HG02678 (cell line): ENCODE data around the gene RAB30.

ENCODE experiments used
- ATAC-seq: cut with Tn5 transposase; IDR thresholded peaks from one replicate; pipeline ENCODE4 v1.9.1; 2021; ENCODE audit warnings: mild to moderate bottlenecking, moderate library complexity; ENCODE audit not compliant: unreplicated experiment

The RAB30 gene

DNA sequence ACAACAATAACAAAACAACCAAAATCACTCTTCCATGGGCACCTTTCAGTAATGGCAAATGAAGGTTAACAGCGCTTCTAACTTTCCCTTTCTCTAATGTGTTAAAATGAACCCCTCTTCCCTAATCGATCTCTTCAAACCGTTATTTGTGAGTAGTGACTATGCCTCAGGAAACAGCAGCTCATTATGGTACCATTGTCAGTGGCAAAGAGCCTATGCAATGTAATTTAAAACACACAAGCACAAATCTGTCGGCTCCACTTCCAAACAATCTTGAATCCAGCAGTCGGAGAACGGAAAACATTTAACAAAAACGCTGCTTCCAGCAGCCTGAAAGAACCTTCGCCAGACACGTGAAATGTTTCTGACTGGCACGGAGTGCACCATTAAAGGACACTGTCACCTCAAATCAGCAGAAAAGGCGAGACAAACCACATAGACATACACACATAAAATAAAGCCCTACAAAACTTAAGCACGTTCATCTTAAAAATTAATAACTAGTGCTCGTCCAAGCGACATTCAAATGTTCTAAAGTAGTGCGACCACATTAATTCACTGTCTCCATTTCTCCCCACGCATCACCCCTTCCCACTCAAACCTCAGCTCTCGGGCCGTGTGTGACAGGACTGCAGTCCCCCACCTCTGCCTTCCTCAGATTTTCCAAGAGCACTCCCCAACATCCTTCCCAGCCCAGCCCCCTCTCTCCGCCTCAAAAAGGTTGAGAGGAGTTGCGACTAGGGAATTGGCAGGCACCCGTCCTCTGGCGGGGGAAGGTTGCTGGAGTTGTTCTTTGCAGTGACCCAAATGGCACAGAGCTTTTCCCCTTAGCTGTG lies 748 bp downstream of the RAB30 start:
- no peak for ATAC-seq

GRCh38 chr11:83070044-83070701 lies 1.5 kb downstream of the RAB30 start:
- ATAC-seq, result no peak

DNA sequence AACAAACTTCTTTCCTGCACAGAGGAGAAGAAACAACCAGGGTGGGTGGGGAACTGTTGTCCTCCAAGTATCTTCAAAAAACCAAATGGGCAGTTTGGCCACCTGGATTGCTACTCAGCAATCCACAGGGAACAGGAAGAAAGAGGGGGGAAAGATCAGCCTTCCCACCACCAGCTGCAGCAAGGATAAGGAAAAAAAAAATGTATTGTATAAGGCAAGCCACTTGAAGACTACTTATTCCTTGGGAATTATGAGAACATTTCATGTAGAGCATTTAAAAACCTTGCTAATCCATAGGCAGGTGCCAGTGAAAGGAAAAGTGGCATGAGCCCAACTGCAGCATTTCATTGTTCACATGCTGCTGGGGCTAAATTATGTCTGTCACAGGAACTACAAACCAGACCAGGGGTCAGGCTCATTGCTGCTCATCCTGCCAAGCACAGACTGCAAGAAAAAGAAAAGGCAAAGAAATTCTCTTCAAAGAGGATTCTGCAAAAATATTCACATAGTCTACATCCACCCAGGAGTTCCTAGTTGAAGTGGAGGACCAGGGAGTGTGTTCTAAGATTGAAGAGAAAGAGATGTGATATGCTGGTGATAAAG lies 2.2 kb downstream of the RAB30 start:
- ATAC-seq, result no peak

DNA sequence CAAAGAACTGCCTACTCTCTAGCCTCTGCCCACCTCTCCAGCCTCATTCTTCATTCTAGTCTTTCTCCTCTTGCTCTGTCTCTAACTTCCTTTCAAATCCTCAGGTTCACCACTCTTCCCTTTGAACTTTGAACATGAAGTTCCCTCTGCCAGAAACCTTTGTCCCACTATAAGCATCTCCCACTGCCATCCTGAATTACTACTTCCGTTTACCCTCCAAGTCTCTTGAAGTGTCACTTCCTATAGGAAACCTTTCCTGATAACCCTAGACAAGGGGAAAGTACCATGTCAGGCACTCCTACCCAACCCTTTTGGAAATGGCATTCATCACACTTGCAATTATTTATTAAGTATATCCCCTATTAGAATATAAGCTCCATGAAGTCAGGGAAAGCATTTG lies 3.1 kb downstream of the RAB30 start:
- no peak for ATAC-seq

DNA sequence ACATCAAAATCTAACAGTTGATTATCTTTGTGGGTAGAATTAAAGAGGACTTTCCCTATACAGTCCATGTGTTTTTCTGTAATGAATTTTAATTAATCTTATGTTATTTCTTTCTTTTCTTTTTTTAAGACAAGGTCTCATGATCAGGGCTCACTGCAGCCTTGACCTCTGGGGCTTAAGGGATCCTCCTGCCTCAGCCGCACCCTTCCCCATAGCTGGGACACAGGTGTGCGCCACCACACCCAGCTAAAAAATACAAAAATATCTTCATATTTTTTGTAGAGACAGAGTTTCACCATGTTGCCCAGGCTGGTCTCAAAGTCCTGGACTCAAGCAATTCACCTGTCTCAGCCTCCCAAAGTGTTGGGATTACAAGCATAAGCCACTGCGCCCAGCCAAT lies 7.7 kb downstream of the RAB30 start:
- ATAC-seq, result no peak

DNA sequence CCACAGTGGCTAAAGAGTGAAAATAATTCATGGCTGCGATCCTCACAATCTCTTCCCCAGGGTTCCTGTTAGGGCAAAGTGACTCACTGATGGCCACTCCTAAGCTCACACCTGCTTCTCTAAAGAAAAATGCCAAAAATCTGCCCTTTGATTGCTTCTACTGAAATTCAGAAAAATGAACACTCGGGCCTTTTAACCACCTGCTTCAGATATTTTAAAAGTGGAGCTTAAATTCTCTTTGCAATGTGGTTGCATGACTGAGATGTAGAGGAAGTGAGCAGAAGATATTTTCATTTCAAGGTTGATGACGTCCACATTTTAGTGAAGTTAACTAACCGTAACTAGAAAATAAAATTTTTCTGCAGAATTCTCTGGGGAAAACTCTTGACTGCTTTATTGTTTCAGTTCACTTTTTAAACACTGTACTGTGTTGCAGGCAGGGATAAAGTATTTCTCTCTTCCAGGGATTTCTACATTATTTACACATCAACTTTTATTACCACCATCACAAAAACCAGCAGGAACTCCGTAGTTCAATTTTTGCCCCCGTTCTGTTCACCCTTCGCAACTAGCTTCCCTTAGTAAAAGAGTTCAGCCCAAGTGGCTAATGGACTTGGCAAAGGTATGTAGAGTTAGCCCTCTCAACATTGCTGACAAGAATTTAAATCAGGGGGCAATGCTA lies 8.5 kb downstream of the RAB30 start:
- ATAC-seq, result peak; percentile 68

DNA sequence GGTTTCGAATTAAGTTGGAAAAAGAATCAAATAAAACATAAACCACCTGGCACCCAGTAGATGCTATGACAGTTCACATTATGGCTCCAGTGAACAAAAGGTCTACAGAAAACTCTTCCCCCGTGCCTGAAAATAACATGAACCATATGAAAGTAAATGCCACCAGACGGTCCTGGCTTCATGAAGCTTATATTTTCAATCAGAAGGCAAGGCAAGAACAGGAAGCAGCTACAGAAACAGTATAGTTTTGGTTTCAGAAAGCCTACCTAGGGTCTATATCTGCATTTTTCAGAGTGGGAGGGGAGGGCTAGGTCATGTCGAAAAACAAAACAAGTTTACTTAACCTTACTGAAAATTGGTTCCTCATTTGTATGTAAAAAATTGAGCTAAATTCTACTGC lies 9.8 kb downstream of the RAB30 start:
- peak; percentile 69 for ATAC-seq

DNA sequence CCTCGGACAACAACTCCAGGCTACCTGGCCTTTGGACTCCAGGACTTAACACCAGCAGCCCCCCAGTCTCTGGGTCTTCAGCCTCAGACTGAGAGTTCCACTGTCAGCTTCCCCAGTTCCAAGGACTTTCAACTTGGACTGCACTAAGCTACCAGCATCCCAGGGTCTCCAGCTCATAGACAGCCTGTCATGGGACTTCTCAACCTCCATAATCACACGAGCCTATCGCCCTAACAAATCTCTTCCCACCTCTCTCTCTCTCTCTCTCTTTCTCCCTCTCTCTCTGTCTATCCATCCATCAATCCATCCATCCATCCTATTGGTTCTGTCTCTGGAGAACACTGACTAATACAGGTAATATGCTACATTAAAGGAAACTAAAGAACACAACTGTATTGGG lies 10.7 kb downstream of the RAB30 start:
- no peak for ATAC-seq

GRCh38 chr11:83057721-83058120 lies 14.0 kb downstream of the RAB30 start:
- no peak for ATAC-seq

GRCh38 chr11:83056611-83057010 lies 15.1 kb downstream of the RAB30 start:
- no peak for ATAC-seq

GRCh38 chr11:83056204-83056603 lies 15.5 kb downstream of the RAB30 start:
- ATAC-seq, result no peak

DNA sequence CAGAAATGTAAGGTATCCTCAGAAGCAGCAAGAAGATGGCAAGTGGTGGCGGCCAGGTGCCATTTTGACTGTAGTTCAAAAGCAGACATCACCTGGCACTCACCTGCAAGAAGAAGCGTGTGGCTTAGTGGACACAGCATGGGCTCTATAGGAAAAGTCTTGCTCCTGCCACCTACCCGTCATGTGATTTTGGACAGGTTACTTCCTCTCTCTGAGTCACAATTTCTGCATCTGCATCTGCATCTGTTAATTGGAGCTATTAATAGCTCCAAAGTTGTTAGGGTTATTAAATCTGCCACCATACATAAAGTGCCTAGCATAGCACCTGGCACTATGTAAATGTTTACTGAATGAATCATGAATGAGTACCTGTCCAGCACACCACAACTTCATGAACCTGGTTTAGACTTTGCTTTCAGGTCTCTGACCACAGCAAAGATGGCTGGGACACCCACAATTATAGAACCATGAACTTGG lies 16.8 kb downstream of the RAB30 start:
- ATAC-seq, result no peak

DNA sequence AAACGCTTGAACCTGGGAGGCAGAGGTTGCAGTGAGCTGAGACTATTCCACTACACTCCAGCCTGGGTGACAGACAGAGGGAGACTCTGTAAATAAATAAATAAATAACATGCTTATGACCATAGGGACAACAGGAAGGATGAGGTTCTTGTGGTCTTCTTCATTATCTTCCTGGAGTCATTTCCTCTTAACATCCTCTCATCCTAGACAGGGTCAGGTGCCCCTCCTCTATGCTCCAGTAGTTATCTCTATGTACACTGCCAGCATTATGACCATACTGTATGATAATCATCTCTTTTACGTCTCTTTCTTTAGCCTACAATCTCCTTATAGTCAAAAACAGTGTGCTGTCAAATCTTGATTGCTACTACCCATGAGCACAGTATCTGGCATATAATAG lies 17.7 kb downstream of the RAB30 start:
- ATAC-seq, result peak; percentile 71

- ATAC-seq, result no peak
Observed at GRCh38 chr11:83051760-83052671, 19.7 kb downstream of the RAB30 start.

- no peak for ATAC-seq
Observed at GRCh38 chr11:83047515-83048225, 24.0 kb downstream of the RAB30 start.

DNA sequence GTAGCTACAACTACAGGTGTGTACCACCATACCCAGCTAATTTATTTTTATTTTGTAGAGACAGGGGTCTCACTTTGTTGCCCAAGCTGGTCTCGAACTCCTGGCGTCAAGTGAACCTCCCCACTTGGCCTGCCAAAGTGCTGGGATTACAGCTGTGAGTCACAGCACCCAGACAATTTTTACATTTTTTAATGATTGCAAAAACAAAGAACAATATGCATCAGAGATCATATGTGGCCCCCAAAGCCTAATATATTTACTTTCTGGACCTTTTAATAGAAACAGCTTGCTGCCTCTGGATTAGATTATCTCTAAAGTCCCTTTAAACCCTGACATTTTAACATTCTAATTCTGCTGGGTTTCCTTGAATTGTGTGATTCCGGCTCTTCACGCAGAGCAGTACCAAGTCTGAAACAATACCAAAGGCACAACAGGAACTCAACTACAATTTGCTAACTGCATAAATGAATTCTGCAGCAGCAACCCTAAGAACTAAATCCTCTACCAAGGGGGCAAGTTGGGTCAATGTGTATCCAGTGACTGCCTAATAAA lies 25.0 kb downstream of the RAB30 start:
- ATAC-seq, result no peak

DNA sequence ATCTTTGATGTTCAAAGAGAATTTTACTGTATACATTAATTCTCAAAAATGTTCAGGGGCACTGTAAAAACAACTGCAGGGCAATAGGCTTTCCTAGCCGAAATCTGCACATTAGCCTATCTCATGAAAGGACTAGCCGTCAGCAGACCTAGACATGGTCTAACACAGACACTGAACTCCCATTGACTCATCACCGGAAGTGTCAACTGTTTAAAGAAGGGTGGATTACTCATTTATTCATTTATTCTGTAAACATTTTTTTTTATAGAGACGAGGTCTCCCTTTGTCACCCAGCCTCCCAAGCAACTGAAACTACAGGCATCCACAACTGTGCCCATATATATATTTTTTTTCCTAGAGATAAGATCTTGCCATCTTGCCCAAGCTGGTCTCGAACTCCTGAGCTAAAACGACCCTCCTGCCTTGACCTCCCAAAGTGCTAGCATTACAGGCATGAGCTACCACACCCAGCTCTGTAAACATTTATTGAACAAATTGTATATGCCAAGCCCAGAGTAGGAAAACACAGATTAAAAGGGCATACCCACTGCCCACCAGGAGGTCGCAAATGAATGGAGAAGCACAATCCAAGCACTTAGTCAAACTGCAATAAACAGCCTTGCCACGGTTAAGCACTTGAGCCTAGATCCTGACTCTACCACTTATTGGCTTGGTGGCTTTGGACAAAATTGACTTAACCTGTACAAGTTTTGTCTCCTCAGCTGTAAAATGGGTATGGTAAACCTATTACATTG lies 26.6 kb downstream of the RAB30 start:
- ATAC-seq, result peak; percentile 68

GRCh38 chr11:83042964-83043711 lies 28.6 kb downstream of the RAB30 start:
- no peak for ATAC-seq
